Erythroblast (primary cell): ENCODE measurements around the gene TRAM2.

Experiments
- GATA1 ChIP-seq: IDR thresholded peaks from 2 replicates; pipeline ENCODE4 v1.6.1; 2011; ENCODE audit warnings: low read depth, mild to moderate bottlenecking, control low read depth, low read length, moderate library complexity
- POLR2A ChIP-seq: IDR thresholded peaks from 2 replicates; pipeline ENCODE4 v1.6.1; 2011; ENCODE audit warnings: mild to moderate bottlenecking, low read length

- TF ChIP-seq POLR2A (no peak), GATA1 (no peak)
These were observed 46.0 kb upstream of the TRAM2 start for GRCh38 chr6:52622810-52623209.
